Activated CD8-positive, alpha-beta T cell treated with anti-CD3 and anti-CD28 coated beads for 36 hours (primary cell): ENCODE data around the gene ZMYND10. TPM values are rescaled to one million over a fixed set of nuclear protein-coding genes. Genes with fewer than 3 reads are reported as not detected.

Experiments
- ATAC-seq: fragments of 200-7000 bp; cut with Tn5 transposase; one replicate; pipeline ENCODE4 v1.10.0; 2021; ENCODE audit warnings: mild to moderate bottlenecking, moderate library complexity
- CTCF ChIA-PET: fragments of 350-600 bp; sonication (Branson Sonifier 250); formaldehyde crosslinking; loops from one replicate; lab custom pipeline; 2021; ENCODE audit warnings: antibody characterized with exemption; lab: Charles Lee
- POLR2A ChIA-PET: fragments of 350-600 bp; sonication (Branson Sonifier 250); formaldehyde crosslinking; loops from one replicate; lab custom pipeline; 2021; ENCODE audit warnings: antibody characterized with exemption; lab: Charles Lee
- DNase-seq: peaks from one replicate; pipeline ENCODE4 v3.0.0-alpha.2; 2020
- H3K27ac Mint-ChIP-seq: one replicate; pipeline ENCODE4 v1.8.0; 2021; ENCODE audit warnings: mild to moderate bottlenecking, mixed read lengths
- H3K27me3 Mint-ChIP-seq: one replicate; pipeline ENCODE4 v1.8.0; 2021; ENCODE audit warnings: mixed read lengths
- H3K36me3 Mint-ChIP-seq: one replicate; pipeline ENCODE4 v1.8.0; 2021; ENCODE audit warnings: low read depth, mixed read lengths
- H3K4me1 Mint-ChIP-seq: one replicate; pipeline ENCODE4 v1.8.0; 2021; ENCODE audit warnings: low read depth, mixed read lengths
- H3K4me3 Mint-ChIP-seq: one replicate; pipeline ENCODE4 v1.8.0; 2021; ENCODE audit warnings: mild to moderate bottlenecking, moderate library complexity, mixed read lengths
- H3K9me3 Mint-ChIP-seq: one replicate; pipeline ENCODE4 v1.8.0; 2021; ENCODE audit warnings: mixed read lengths
- intact Hi-C: fragments of 100-400 bp; cut with micrococcal nuclease; formaldehyde crosslinking; loops from one replicate; pipeline ENCODE4 v1.10.0; 2022
- total RNA-seq, 2 experiments: library from RNA; stranded (reverse); gene quantifications; one replicate each; pipeline ENCODE4 v1.2.3, GENCODE V29; 2021
- TF ChIP-seq, protein P1 (sequence below): fragments of 200-600 bp; IDR thresholded peaks from one replicate; pipeline ENCODE4 v1.8.0; 2022; ENCODE audit warnings: antibody characterized with exemption, mild to moderate bottlenecking

Gene ZMYND10
- total RNA-seq: 1 to 10 TPM; 1.5 to 2.6 TPM

DNA sequence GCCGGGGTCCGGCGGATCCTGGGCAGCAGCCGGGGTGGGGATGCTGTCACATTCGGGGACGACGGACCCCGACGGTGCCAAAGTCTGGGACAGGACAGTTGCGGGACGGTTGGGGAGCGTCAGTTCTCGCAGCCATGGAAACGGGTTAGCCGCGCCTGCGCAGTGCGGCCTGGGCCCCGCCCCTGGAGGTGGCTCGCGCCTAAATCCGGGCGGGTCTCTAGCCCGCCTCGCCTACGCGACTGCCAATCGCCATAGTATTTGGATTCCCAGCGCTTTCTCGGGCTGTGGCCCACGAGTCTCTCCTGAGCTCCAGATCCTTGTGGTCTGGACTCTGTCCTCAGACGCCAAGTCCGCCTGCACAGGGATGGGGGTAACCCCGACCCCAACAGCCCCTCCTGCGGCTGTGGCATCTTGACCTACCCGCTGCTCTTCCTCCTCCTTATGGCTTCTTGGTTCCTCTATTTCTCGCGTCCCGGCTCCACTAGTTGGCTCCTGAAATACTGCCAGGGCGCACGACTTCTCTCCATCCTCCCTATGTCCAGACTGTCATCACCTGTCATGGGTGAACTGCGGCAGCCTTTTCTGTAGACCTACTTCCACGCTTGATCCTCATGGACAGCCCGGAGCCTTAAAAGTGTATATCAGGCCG lies at the start of gene ZMYND10:
ZMYND10 (minus strand) TSS at position 147 of the 649 bp plus-strand sequence. CDS start 153 bp downstream, outside the sequence.
- TF ChIP-seq, protein P1, sequence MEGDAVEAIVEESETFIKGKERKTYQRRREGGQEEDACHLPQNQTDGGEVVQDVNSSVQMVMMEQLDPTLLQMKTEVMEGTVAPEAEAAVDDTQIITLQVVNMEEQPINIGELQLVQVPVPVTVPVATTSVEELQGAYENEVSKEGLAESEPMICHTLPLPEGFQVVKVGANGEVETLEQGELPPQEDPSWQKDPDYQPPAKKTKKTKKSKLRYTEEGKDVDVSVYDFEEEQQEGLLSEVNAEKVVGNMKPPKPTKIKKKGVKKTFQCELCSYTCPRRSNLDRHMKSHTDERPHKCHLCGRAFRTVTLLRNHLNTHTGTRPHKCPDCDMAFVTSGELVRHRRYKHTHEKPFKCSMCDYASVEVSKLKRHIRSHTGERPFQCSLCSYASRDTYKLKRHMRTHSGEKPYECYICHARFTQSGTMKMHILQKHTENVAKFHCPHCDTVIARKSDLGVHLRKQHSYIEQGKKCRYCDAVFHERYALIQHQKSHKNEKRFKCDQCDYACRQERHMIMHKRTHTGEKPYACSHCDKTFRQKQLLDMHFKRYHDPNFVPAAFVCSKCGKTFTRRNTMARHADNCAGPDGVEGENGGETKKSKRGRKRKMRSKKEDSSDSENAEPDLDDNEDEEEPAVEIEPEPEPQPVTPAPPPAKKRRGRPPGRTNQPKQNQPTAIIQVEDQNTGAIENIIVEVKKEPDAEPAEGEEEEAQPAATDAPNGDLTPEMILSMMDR: no peak
- POLR2A ChIA-PET: interaction anchor here (0.7 to 2.8 kb wide), 9 partner anchors 9 to 225 kb away, joined by 3 to 10 read pairs (median 4); partner anchors contain the start of genes TMEM115 and TUSC2
- Mint-ChIP-seq H3K27me3 (no peaks in the 10 kb centered on the region), H3K27ac (no peak within 1 kb of the TSS), H3K4me1 (peaks cover 49% of the 10 kb centered on the region), H3K9me3 (no peaks in the 10 kb centered on the region), H3K36me3 (peaks cover 15% of the 10 kb centered on the region), H3K4me3 (peak within 1 kb of the TSS; percentile 52)
- CTCF ChIA-PET: interaction anchor here (1.9 to 6.1 kb wide), 4 partner anchors 8 to 196 kb away, joined by 5 to 46 read pairs (median 12); no protein-coding TSS in a partner anchor
- intact Hi-C loops: no loop called here
- DNase-seq: peak; percentile 83
- peak; percentile 15 for ATAC-seq

DNA sequence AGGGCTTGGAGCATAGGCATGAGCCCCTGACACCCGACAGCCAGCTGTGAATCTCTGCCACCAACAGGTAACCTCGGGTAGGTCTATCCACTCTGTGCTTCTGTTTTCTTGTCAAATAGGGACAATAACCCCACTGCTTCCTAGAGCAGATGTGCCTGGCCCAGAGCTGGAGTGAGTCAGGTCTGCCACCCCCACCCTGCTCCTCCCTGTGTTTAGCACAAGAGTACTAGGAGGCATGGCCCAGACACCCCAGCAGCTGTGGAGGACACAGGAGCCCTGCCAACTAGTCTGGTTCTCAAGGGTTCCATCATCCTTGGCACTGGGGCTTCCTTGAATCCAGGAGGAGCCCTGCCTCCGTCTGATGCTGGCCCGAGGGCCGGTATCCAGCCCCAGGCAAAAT lies 47.5 kb upstream of the ZMYND10 start:
- Mint-ChIP-seq H3K36me3 (no peaks in the 10 kb centered on the region), H3K4me3 (no peak overlapping the region), H3K4me1 (peaks cover 6% of the 10 kb centered on the region), H3K27ac (no peak overlapping the region), H3K27me3 (no peaks in the 10 kb centered on the region), H3K9me3 (no peaks in the 10 kb centered on the region)
- CTCF ChIA-PET: interaction anchor here (0.8 to 3.0 kb wide), 3 partner anchors 22 to 149 kb away, joined by 3 to 11 read pairs (median 3); no protein-coding TSS in a partner anchor
- DNase-seq (no peak), ATAC-seq (no peak)
- POLR2A ChIA-PET: no interaction called here
- TF ChIP-seq, protein P1: no peak
- intact Hi-C loops: no loop called here

DNA sequence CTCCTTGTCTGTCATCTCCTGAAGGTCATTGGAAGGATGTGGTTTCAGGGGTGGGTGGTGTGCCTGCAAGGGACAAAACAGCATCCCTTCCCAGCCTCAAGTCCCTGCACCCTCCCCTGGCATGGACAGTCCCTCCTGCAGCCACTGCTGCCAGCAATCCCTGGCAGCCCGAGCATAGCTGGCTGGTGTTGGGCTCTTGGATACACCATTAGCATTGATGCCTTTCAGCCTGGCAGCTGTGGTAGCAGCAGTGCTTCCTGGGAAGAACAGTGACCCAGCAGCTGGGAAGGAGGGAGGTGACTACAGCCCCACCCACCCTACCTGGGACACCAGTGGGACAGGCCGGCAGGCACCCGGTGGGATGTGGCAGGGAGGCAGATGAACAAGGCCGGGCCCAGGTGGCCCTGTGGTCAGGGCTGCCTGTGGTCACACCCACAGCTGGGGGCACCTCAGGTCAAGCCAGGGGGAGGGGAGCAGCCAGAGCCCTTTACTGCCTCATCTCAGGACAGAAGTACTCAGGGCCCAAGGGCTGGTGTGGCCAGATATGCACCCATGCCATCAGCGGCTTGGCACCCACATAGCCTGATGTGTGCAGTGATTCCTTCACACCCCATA lies 46.7 kb upstream of the ZMYND10 start:
- TF ChIP-seq, protein P1: no peak
- intact Hi-C loops: no loop called here
- Mint-ChIP-seq H3K4me3 (no peak overlapping the region), H3K9me3 (no peaks in the 10 kb centered on the region), H3K36me3 (no peaks in the 10 kb centered on the region), H3K4me1 (peaks cover 6% of the 10 kb centered on the region), H3K27ac (no peak overlapping the region), H3K27me3 (no peaks in the 10 kb centered on the region)
- CTCF ChIA-PET: interaction anchor here (0.8 to 3.0 kb wide), 4 partner anchors 23 to 150 kb away, joined by 3 to 11 read pairs (median 5); no protein-coding TSS in a partner anchor
- no peak for DNase-seq
- peak; percentile 55 for ATAC-seq
- POLR2A ChIA-PET: no interaction called here

DNA sequence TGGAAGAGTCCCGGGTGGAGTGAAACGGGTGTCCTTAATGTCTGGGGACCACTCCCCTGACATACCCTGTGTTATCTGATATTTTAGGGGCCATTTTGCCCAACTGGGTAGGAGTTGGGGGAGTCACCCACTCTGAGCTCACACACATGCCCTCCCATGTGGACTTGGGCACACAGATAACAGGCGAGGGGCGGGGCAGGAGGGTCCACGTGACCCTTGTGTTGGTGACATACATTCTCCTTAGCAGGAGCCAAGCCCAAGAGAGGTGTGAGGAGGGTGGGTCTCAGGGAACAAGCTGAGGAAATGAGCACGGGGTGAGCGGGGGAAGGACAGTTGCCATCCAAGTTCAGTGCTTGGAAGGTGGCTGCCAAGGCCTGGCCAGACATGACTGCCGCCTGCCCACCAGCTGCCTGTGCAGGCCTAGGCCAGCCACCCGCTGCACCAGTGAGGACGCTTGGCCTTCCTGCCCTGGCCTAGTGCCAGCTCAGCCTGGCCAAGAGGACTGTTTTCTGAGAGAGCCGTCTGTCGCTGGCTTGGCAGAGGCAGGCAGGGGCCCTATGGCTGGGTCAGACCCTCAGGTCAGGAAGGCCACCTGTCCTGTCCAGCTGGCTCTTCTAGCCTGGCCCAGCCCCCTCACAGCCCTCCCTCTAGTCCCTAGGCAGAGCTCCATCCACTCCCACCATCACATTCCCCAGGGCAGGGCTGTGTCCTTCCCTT lies 45.1 kb upstream of the ZMYND10 start:
- H3K27ac Mint-ChIP-seq: no peak overlapping the region
- no peak for DNase-seq
- H3K4me1 Mint-ChIP-seq: peaks cover 6% of the 10 kb centered on the region
- H3K36me3 Mint-ChIP-seq: no peaks in the 10 kb centered on the region
- ChIA-PET POLR2A (interaction anchor here (0.9 to 1.5 kb wide), 2 partner anchors 26 to 41 kb away, joined by 3 to 5 read pairs; no protein-coding TSS in a partner anchor), CTCF (interaction anchor here (1.3 to 3.0 kb wide), 3 partner anchors 44 to 159 kb away, joined by 3 to 11 read pairs (median 7); no protein-coding TSS in a partner anchor)
- H3K9me3 Mint-ChIP-seq: no peaks in the 10 kb centered on the region
- TF ChIP-seq, protein P1: no peak
- intact Hi-C loops: no loop called here
- H3K4me3 Mint-ChIP-seq: no peak overlapping the region
- H3K27me3 Mint-ChIP-seq: no peaks in the 10 kb centered on the region
- ATAC-seq: no peak
